ENCODE results near the gene ADNP.
"Not testable (repeated sequence)": the region's sequence is repeated elsewhere in the genome, so short reads cannot be mapped to it uniquely, and the experiment has no call there.

DNA sequence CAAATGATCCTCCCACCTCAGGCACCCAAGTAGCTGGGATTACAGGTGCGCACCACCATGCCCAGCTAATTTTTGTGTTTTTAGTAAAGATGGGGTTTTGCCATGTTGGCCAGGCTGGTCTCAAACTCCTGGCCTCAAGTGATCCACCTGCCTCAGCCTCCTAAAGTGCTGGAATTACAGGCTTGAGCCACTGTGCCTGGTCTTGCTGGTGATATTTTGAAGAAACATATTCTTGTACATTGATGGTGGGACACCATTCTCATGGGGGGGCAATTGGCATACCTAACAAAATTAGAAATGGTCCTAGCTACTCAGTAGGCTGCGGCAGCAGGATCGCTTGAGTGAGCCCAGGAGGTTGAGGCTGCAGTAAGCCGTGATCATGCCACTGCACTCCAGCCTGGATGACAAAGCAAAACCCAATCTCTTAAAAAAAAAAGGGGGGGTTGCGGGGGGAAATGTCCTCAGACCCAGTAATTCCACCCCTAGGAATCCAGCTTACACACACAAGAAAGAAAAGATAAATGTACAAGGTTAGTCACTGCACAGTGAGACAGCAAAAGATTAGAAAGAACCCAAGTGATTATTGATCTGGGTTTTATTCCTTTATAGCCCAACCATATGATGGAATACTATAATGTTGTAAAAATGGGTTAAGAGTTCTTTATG is 49.3 kb downstream of the ADNP start:
- not testable (repeated sequence) for TF ChIP-seq POLR2A (IDR thresholded peaks at IDR 0.05)
- TF ChIP-seq, protein P1, sequence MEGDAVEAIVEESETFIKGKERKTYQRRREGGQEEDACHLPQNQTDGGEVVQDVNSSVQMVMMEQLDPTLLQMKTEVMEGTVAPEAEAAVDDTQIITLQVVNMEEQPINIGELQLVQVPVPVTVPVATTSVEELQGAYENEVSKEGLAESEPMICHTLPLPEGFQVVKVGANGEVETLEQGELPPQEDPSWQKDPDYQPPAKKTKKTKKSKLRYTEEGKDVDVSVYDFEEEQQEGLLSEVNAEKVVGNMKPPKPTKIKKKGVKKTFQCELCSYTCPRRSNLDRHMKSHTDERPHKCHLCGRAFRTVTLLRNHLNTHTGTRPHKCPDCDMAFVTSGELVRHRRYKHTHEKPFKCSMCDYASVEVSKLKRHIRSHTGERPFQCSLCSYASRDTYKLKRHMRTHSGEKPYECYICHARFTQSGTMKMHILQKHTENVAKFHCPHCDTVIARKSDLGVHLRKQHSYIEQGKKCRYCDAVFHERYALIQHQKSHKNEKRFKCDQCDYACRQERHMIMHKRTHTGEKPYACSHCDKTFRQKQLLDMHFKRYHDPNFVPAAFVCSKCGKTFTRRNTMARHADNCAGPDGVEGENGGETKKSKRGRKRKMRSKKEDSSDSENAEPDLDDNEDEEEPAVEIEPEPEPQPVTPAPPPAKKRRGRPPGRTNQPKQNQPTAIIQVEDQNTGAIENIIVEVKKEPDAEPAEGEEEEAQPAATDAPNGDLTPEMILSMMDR (IDR thresholded peaks at IDR 0.05) = not testable (repeated sequence)
